Airway epithelial cell (primary cell): ENCODE results near the gene MRPL28. TPM values are rescaled to one million over a fixed set of nuclear protein-coding genes. Genes with fewer than 3 reads are reported as not detected.

ENCODE experiments used
- total RNA-seq: library from RNA; depleted of rRNA; stranded (reverse); fragments of >200 nt; gene quantifications from 2 replicates; pipeline ENCODE4 v1.2.3, GENCODE V29; 2015

Gene MRPL28
- total RNA-seq = 171 and 215 TPM in 2 replicates

DNA sequence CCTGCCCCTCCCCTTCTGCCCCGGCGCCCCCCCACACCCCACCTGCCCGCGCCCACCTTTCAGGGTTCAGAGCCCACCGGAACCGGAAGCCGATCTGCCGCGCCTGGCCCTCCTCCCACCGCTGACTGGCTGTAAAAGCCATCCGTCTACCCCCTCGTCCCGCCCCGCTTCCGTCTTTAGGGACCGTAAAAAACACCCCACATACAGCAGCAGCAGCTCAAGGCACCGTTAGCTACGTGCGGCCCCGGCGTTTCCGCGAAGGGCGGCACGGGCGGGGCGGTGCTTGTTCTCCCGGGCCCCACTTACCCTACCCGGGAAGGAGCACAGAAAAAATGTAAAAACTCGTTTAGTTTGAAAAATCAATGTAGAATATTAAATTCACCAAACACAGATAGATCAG, at the start of gene MRPL28:
MRPL28 (minus strand) TSS at position 96 of the 400 bp plus-strand sequence. CDS start 320 bp downstream, outside the sequence.

DNA sequence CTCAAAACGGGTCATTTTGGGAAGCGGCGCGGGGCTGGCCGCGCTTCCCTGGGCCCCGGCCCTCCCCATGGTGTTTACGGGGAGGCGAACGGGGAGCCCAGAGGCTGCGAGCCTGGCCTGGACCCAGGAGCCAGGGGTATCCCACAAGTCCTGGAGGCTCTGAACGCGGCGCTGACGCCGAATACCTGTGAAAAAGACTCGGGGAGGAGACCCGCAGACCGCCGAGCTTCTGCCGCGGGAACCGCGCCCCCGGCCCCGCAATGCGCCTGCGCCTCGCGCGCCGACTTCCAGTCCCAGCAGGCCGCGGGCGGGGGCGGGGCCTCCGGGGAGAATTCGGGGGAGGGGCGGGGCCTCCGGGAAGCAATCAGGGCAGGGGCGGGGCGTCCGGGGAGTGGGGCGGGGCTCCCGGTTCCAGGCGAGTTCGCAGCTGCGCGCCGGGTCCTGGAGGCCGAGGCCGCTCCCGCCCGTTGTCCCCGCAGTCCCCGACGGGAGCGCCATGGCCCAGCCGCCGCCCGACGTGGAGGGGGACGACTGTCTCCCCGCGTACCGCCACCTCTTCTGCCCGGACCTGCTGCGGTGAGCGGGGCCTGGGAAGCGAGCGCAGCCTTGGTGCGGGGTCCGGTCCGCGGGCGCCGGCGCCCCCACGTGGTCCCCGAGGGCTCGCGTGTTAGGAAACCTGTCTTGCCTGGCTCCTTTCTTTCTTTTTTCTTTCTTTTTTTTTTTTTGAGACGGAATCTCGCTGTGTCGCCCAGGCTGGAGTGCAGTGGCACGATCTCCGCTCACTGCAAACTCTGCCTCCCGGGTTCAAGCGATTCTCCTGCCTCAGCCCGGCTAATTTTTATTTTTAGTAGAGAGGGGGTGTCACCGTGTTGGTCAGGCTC, 31.4 kb upstream of the MRPL28 start, which contains the start of gene DECR2:
DECR2 (plus strand) TSS at position 418 of the 881 bp plus-strand sequence; CDS start at position 497, 79 bp downstream.

DNA sequence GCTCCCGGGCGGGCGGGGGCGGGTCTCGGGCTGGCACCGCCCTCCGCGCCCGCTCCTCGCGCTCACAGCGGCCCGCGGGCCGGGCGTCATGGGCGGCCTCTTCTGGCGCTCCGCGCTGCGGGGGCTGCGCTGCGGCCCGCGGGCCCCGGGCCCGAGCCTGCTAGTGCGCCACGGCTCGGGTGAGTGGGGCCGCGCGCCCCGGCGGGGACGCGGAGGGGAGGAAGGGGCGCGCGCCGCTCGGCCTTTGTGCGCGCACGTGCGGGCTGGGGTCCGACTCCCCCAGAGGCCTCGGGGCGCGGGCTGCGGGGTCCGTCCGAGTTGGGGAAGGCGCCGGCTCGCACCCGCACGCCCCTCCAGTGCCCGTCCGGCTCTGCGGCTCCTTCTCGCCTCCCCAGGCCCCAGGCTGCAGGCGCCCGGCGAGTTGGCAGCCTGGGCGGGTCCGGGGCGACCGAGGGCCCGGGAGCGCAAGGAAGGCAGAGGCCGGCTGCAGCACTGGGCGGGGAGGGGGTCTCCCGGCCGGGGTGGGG, 26.9 kb upstream of the MRPL28 start, which contains the start of gene NME4:
NME4 (plus strand) TSS at position 65 of the 527 bp plus-strand sequence; CDS start at position 89, 24 bp downstream.

DNA sequence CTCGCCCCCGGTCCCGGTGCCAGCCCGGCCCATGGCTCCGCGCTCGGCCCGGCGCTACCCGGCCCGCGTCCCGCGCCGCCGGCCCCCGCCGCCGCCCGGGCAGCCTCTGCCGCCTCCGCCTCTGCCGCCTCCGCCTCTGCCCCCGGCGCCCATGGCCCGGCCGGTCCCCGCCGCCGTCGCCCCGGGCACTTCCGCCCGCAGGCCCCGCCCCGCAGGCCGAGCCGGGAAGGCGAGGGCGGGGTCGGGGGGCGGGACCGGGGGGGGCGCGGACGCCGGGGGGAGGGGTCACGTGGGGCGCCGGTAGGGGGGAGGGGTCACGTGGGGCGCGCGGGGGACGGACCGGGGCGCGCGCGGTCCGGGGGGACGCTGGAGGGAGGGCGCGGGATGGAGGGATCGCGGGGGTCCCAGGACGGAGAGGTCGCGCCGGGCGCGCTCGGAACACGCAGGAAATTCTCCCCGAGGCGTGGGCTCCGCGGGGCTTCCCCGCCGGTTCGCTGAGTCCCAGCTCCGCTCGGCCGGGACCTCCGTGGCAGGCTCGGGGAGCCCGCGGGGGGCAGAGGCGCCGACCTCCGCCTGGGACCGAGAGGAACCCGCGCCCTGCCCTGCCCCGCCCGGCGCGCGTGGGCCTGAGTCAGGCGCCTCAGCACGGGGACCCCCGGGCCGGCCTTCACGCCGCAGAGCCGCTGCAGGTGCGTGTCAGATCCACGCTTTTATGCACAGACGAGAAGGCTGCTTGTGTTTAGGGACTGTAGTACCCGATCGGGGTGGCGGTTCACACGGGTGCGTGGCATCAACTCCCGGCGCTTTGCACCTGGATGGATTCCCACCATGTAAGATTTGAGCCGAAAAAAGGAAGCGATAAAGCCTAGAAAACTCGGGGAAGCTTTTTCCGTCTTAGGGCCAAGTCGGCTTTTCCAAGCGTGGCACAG, 11.7 kb upstream of the MRPL28 start, which contains the start of gene PGAP6:
PGAP6 (minus strand) TSS at position 190 of the 929 bp plus-strand sequence; CDS start at position 33, 157 bp downstream.

DNA sequence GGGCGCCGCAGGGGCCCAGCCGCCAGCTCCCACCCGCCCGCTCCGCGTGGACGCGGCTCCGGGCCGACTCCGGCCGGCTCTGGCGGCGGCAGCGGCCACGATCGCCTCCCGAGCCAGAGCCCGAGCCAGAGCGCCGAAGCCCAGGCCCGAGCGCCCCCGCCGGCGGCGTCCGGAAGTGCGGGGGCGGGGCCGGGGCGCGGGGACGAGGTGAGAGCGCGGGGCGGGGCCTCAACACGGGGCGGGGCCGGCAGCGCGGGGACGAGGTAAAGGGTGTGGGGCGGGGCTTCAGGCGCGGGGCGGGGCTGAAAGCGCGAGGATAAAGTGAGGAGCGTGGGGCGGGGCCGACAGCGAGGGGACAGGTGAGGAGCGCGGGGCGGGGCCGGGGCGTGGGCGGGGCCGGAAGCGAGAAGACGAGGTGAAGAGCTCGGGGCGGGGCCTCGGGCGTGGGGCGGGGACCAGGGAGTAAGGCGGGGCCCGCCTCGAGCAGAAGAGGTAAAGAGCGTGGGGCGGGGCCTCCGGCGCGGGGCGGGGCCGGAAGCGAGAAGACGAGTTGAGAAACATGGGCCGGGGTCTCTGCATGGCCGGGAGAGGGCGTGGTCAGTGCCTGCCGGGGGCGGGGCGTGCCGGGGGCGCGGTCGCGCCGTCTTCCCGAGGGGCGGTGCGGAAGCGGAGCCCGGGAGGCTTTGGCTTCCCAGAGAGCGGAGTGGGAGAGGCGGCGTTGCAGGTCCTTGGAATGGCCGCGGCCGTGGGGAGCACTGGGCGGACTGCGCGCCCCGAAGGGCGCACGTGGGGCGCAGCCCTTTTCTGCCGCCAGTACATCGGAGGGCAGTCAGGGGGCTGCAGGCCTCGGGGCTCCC, 17.6 kb downstream of the MRPL28 start, which contains the start of gene AXIN1:
AXIN1 (minus strand) TSS at position 177 of the 857 bp plus-strand sequence. CDS start 5,698 bp downstream, outside the sequence.

Other genes with a start within 250 kb of the MRPL28 start
- gene NPRL3, start 231.9 kb downstream of the MRPL28 start, total RNA-seq = 13.9 and 20.5 TPM in 2 replicates
- gene HBZ, start 217.9 kb downstream of the MRPL28 start, total RNA-seq = not detected in 2 replicates
- gene HBM, start 204.6 kb downstream of the MRPL28 start, total RNA-seq = not detected in 2 replicates
- not detected in 2 replicates for gene HBA2, start 197.7 kb downstream of the MRPL28 start, total RNA-seq
- 0.99 TPM in 1 of 2 replicates, not detected in the other for gene HBA1, start 193.9 kb downstream of the MRPL28 start, total RNA-seq
- 3.7 and 7.9 TPM in 2 replicates for gene HBQ1, start 190.1 kb downstream of the MRPL28 start, total RNA-seq
- 37.3 and 38.4 TPM in 2 replicates for gene LUC7L, start 141.1 kb downstream of the MRPL28 start, total RNA-seq
- 62.7 and 69.4 TPM in 2 replicates for gene FAM234A, start 135.7 kb downstream of the MRPL28 start, total RNA-seq
- gene RGS11, start 94.6 kb downstream of the MRPL28 start, total RNA-seq = 0.56 and 0.70 TPM in 2 replicates
- 0.60 and 1.6 TPM in 2 replicates for gene ARHGDIG, start 89.9 kb downstream of the MRPL28 start, total RNA-seq
- gene PDIA2, start 87.4 kb downstream of the MRPL28 start, total RNA-seq = 0.37 TPM in 1 of 2 replicates, not detected in the other
- gene AXIN1, start 17.8 kb downstream of the MRPL28 start, total RNA-seq = 33.3 and 34.9 TPM in 2 replicates
- 48.3 and 56.3 TPM in 2 replicates for gene PGAP6, start 11.4 kb upstream of the MRPL28 start, total RNA-seq
- gene NME4, start 26.7 kb upstream of the MRPL28 start, total RNA-seq = 140 and 168 TPM in 2 replicates
- gene DECR2, start 31.3 kb upstream of the MRPL28 start, total RNA-seq = 14.5 and 17.5 TPM in 2 replicates
- gene RAB11FIP3, start 55.1 kb upstream of the MRPL28 start, total RNA-seq = 15.2 and 16.9 TPM in 2 replicates
- 45.1 and 52.1 TPM in 2 replicates for gene CAPN15, start 157.2 kb upstream of the MRPL28 start, total RNA-seq
- gene PRR35, start 189.9 kb upstream of the MRPL28 start, total RNA-seq = not detected in 2 replicates
- 0.28 TPM in 1 of 2 replicates, not detected in the other for gene NHLRC4, start 196.5 kb upstream of the MRPL28 start, total RNA-seq
- 25.6 and 30.4 TPM in 2 replicates for gene PIGQ, start 199.4 kb upstream of the MRPL28 start, total RNA-seq
- gene RAB40C, start 219.5 kb upstream of the MRPL28 start, total RNA-seq = 21.7 and 24.5 TPM in 2 replicates